Right renal cortex interstitium (tissue), 3 donors: ENCODE results near the gene ZNF304. TPM values are rescaled to one million over a fixed set of nuclear protein-coding genes. Genes with fewer than 3 reads are reported as not detected.

Source experiments
- polyA plus RNA-seq, 3 donors: library from polyadenylated mRNA; unstranded; fragments of 120-200 nt; gene quantifications; one replicate each; pipeline ENCODE4 v1.2.1, GENCODE V29; 2013; ENCODE audit not compliant: insufficient read length in 3 of 3

ZNF304 gene
- polyA plus RNA-seq, 3 donors = 18.2 to 20.1 (median 19.2) TPM

Other genes with a start within 250 kb of the ZNF304 start
- gene USP29, start 231.3 kb upstream of the ZNF304 start, polyA plus RNA-seq = not detected
- gene ZIM3, start 206.1 kb upstream of the ZNF304 start, polyA plus RNA-seq = under 1 TPM in 1 of 3 donors, not detected in 2; 0.04 TPM
- gene DUXA, start 183.8 kb upstream of the ZNF304 start, polyA plus RNA-seq = not detected
- gene ZNF264, start 159.8 kb upstream of the ZNF304 start, polyA plus RNA-seq = 10 to 100 TPM; 20.1 to 20.7 (median 20.3) TPM
- 1 to 10 TPM; 2.2 to 4.4 (median 2.5) TPM for gene AURKC, start 120.2 kb upstream of the ZNF304 start, polyA plus RNA-seq
- 1 to 10 TPM; 5.2 to 6.2 (median 5.4) TPM for gene ZNF805, start 110.6 kb upstream of the ZNF304 start, polyA plus RNA-seq
- gene ZNF460, start 70.8 kb upstream of the ZNF304 start, polyA plus RNA-seq = 1 to 10 TPM; 2.2 to 2.6 (median 2.3) TPM
- gene ZNF543, start 30.8 kb upstream of the ZNF304 start, polyA plus RNA-seq = 1 to 10 TPM; 9.0 to 9.2 (median 9.1) TPM
- gene TRAPPC2B, start 12.3 kb downstream of the ZNF304 start, polyA plus RNA-seq = 10 to 100 TPM; 15.6 to 19.3 (median 19.3) TPM
- gene ZNF547, start 12.3 kb downstream of the ZNF304 start, polyA plus RNA-seq = 1 to 10 TPM; 6.2 to 6.9 (median 6.8) TPM
- gene ZNF548, start 38.6 kb downstream of the ZNF304 start, polyA plus RNA-seq = 10 to 100 TPM; 18.7 to 24.2 (median 19.2) TPM
- 10 to 100 TPM; 11.9 to 13.2 (median 12.0) TPM for gene ZNF17, start 59.9 kb downstream of the ZNF304 start, polyA plus RNA-seq
- 10 to 100 TPM; 13.9 to 14.5 (median 14.0) TPM for gene ZNF749, start 84.1 kb downstream of the ZNF304 start, polyA plus RNA-seq
- 1 to 10 TPM; 2.1 to 3.0 (median 2.4) TPM for gene VN1R1, start 105.9 kb downstream of the ZNF304 start, polyA plus RNA-seq
- 10 to 100 TPM; 20.6 to 23.9 (median 21.3) TPM for gene ZNF772, start 126.3 kb downstream of the ZNF304 start, polyA plus RNA-seq
- 10 to 100 TPM; 19.1 to 27.7 (median 19.6) TPM for gene ZNF419, start 136.5 kb downstream of the ZNF304 start, polyA plus RNA-seq
- gene ZNF773, start 148.7 kb downstream of the ZNF304 start, polyA plus RNA-seq = 10 to 100 TPM; 12.3 to 16.4 (median 14.0) TPM
- 10 to 100 TPM; 13.3 to 14.8 (median 13.3) TPM for gene ZNF549, start 176.1 kb downstream of the ZNF304 start, polyA plus RNA-seq
- 10 to 100 TPM; 21.6 to 25.6 (median 23.6) TPM for gene ZNF550, start 208.6 kb downstream of the ZNF304 start, polyA plus RNA-seq
- 10 to 100 TPM; 10.5 to 11.1 (median 10.6) TPM for gene ZNF416, start 227.6 kb downstream of the ZNF304 start, polyA plus RNA-seq
- gene ZIK1, start 232.9 kb downstream of the ZNF304 start, polyA plus RNA-seq = 10 to 100 TPM; 18.3 to 22.9 (median 21.1) TPM
- 1 to 10 TPM; 3.9 to 4.9 (median 4.9) TPM for gene ZNF530, start 248.6 kb downstream of the ZNF304 start, polyA plus RNA-seq